Lower leg skin (tissue), 4 donors: ENCODE results near the gene GATC. TPM values are rescaled to one million over a fixed set of nuclear protein-coding genes. Genes with fewer than 3 reads are reported as not detected.

Experiments used
- DNase-seq, 2 donors: peaks; one replicate each; pipeline ENCODE4 v3.0.0-alpha.2; 2019; ENCODE audit warnings: low spot score in 2 of 2
- H3K4me3 ChIP-seq: fragments of 200-600 bp; sonication (generic); 2 replicates; pipeline ENCODE4 v1.5.1; 2017; ENCODE audit warnings: mild to moderate bottlenecking, low read depth; ENCODE audit not compliant: poor library complexity, severe bottlenecking
- POLR2A ChIP-seq, 2 donors: fragments of 450-650 bp; IDR thresholded peaks; one replicate each; pipeline ENCODE4 v1.6.1; 2016 to 2017; ENCODE audit warnings: antibody characterized with exemption in 2 of 2, mild to moderate bottlenecking in 1 of 2, moderate library complexity in 1 of 2
- WGBS, 2 donors: methylation state at CpG; one replicate each; pipeline ENCODE4 v1.1.5; 2018; 5-methylcytosine and 5-hydroxymethylcytosine counted together
- intact Hi-C: fragments of 100-400 bp; cut with DNase I; formaldehyde crosslinking; loops from one replicate; pipeline ENCODE4 v1.15.0; 2023; ENCODE audit warnings: low total_unique reads
- total RNA-seq, 4 donors: library from RNA; depleted of rRNA; stranded (reverse); fragments of >200 nt; gene quantifications; one replicate each; pipeline ENCODE4 v1.1.0, GENCODE V29; 2016
- TF ChIP-seq, protein P1 (sequence below), 3 donors: fragments of 450-650 bp; IDR thresholded peaks; one replicate each; pipeline ENCODE4 v1.5.1; 2016; ENCODE audit warnings: antibody characterized with exemption in 3 of 3, mild to moderate bottlenecking in 3 of 3, moderate library complexity in 2 of 3

Gene GATC
- total RNA-seq, 4 donors from 2014 or later: 19.3 to 24.1 (median 20.1) TPM

DNA sequence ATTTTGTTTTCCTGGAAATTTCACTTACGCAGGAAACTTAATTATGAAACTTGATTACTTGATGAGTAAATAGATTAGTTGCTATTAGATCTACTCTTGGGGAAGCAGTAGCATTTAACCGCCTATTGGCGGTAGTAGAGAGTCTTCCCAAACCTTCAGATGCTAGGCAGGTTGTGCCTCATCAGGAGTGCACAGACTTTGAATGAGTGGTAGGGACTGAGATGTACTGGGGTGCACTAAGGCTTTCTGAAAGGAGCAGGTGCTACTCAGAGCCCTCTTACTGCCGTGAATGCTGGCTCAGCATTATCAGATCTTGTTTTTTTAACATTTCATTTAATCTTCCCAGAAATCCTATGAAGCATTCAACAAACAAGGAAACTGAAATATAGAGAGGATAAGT, 7.7 kb downstream of the GATC start:
- H3K4me3 ChIP-seq: no peak overlapping the region
- WGBS, 2 donors: 63 to 67% methylated on average over 4 of the region's 4 CpGs
- no peak for DNase-seq
- intact Hi-C loops: no loop called here
- TF ChIP-seq, protein P1, sequence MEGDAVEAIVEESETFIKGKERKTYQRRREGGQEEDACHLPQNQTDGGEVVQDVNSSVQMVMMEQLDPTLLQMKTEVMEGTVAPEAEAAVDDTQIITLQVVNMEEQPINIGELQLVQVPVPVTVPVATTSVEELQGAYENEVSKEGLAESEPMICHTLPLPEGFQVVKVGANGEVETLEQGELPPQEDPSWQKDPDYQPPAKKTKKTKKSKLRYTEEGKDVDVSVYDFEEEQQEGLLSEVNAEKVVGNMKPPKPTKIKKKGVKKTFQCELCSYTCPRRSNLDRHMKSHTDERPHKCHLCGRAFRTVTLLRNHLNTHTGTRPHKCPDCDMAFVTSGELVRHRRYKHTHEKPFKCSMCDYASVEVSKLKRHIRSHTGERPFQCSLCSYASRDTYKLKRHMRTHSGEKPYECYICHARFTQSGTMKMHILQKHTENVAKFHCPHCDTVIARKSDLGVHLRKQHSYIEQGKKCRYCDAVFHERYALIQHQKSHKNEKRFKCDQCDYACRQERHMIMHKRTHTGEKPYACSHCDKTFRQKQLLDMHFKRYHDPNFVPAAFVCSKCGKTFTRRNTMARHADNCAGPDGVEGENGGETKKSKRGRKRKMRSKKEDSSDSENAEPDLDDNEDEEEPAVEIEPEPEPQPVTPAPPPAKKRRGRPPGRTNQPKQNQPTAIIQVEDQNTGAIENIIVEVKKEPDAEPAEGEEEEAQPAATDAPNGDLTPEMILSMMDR (IDR thresholded peaks at IDR 0.05): no peak
- TF ChIP-seq POLR2A (IDR thresholded peaks at IDR 0.05): no peak

- TF ChIP-seq, protein P1 (IDR thresholded peaks at IDR 0.05): no peak
- TF ChIP-seq POLR2A (IDR thresholded peaks at IDR 0.05): no peak
- no peak overlapping the region for H3K4me3 ChIP-seq
- DNase-seq: no peak
- intact Hi-C loops: no loop called here
- 89 to 94% methylated on average over 7 of the region's 7 CpGs for WGBS, 2 donors
Measured at GRCh38 chr12:120455302-120455701, 9.1 kb downstream of the GATC start.

GRCh38 chr12:120457133-120457532, 10.9 kb downstream of the GATC start:
- no peak overlapping the region for H3K4me3 ChIP-seq
- TF ChIP-seq, protein P1 (IDR thresholded peaks at IDR 0.05): no peak
- no peak for TF ChIP-seq POLR2A (IDR thresholded peaks at IDR 0.05)
- WGBS, 2 donors: 83% methylated on average over 6 of the region's 6 CpGs
- no peak for DNase-seq
- intact Hi-C loops: no loop called here

DNA sequence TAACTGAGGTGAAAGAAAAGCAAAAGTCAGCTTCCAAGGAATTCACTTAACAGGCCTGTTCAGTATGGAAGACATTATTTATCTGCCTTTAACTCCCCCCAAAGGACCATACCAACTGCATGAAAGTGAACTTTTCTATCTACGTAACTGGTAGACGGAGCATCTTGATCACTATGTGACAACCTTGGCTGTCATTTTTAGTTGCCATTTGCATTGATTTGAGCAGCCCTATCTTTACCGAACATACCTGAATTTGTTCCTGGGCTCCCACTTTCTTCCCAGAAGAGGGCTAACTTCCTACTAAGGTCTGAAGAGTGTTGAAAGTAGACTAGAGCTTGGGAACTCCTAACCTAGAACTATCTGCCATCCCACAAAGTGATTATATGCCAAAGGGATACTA, 13.9 kb downstream of the GATC start:
- no peak for DNase-seq
- intact Hi-C loops: no loop called here
- no peak for TF ChIP-seq POLR2A (IDR thresholded peaks at IDR 0.05)
- TF ChIP-seq, protein P1 (IDR thresholded peaks at IDR 0.05): no peak
- H3K4me3 ChIP-seq: no peak overlapping the region
- 87 to 88% methylated on average over 3 of the region's 3 CpGs for WGBS, 2 donors

- TF ChIP-seq, protein P1 (IDR thresholded peaks at IDR 0.05): no peak
- TF ChIP-seq POLR2A (IDR thresholded peaks at IDR 0.05): no peak
- intact Hi-C loops: no loop called here
- 78 to 79% methylated on average over 3 of the region's 3 CpGs for WGBS, 2 donors
Measured at GRCh38 chr12:120462099-120462640, 15.9 kb downstream of the GATC start.

GRCh38 chr12:120463712-120464111, 17.5 kb downstream of the GATC start:
- DNase-seq: no peak
- intact Hi-C loops: no loop called here
- WGBS, 2 donors: 87 to 90% methylated on average over 5 of the region's 5 CpGs
- TF ChIP-seq POLR2A (IDR thresholded peaks at IDR 0.05): no peak
- TF ChIP-seq, protein P1 (IDR thresholded peaks at IDR 0.05): no peak
- H3K4me3 ChIP-seq: no peak overlapping the region

More at GRCh38 chr12:120462099-120462640, 15.9 kb downstream of the GATC start:
- DNase-seq: no peak
- no peak overlapping the region for H3K4me3 ChIP-seq
